Activated effector memory CD4-positive, alpha-beta T cell treated with Interleukin-2 at 50 U/mL for 16 hours (primary cell): ENCODE measurements around the gene KLF1.
"Not testable (repeated sequence)": the region's sequence is repeated elsewhere in the genome, so short reads cannot be mapped to it uniquely, and the experiment has no call there.

Source experiments
- DNase-seq: peaks from one replicate; pipeline ENCODE4 v3.0.0-alpha.2; 2020

The KLF1 gene

DNA sequence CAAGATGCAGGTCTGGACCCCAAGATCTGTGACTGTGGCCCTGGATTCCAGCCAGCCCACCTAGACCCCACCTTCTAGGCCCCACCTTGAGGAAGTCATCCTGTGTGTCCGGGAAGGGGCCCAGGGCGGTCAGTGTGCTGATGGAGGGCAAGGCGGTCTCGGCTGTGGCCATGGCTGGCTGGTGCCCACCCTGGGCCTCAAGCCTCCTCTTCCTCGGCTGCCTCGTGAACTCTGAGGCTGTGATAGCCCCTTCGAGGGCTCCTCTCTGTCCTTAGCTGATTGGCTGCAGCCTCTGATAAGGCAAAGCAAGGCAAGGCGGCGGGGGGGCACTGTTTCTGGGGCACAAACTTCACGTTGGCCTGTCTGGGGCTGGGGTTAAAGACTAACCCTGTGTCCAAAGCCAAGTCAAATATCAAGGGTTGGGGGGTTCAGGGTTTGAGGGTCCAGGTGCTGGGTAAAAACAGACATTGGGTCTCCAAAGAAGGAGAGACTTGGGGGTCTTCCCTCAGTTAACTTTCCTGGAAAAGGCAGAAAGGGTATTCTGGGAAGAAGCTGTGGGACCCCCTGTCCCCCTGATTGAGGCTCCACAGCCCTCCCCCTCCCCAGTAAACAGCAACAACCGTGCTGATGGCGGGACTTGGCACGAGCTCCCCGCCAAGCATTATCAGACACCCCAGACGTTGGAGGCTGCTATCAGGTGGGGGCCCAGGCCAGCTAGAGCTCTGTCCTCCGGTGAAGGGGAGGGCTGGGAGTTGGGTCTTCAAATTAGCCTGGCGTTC, at the start of gene KLF1:
Gene KLF1, minus strand, starts transcription at position 233 of the 779 bp plus-strand sequence. Its CDS starts 61 bp downstream, at position 172.
- no peak for DNase-seq

DNA sequence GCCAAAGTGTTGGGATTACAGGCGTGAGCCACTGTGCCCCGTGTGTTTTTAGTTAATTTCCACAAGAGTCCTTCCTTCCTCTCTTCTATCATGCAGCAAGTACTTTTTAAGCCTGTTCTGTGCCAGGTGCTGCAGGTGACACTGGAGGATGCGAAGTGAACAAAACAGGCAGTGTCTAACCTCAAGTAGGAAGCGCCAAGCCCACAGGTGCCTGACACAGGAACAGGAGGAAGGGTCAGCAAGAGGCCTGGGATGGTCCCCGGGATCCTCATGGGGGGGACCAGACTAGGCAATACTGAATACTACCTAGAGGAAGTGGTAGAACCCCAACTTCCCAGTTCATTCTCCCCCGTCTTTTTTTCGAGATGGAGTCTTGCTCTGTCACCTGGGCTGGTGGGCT, 49.6 kb upstream of the KLF1 start:
- DNase-seq: no peak

DNA sequence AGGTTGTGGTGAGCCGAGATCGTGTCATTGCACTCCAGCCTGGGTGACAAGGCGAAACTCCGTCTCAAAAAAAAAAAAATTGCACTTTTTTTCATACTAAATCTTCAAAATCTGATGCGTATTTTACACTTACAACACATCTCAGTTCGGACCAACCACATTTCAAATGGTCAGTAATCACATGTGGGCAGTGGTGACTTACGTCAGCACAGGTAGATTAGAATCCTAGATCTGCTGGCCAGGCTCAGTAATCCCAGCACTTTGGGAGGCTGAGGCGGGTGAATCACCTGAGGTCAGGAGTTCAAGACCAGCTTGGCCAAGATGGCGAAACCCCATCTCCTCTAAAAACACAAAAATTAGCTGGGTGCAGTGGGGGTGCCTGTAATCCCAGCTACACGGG, 48.1 kb upstream of the KLF1 start:
- DNase-seq: no peak

DNA sequence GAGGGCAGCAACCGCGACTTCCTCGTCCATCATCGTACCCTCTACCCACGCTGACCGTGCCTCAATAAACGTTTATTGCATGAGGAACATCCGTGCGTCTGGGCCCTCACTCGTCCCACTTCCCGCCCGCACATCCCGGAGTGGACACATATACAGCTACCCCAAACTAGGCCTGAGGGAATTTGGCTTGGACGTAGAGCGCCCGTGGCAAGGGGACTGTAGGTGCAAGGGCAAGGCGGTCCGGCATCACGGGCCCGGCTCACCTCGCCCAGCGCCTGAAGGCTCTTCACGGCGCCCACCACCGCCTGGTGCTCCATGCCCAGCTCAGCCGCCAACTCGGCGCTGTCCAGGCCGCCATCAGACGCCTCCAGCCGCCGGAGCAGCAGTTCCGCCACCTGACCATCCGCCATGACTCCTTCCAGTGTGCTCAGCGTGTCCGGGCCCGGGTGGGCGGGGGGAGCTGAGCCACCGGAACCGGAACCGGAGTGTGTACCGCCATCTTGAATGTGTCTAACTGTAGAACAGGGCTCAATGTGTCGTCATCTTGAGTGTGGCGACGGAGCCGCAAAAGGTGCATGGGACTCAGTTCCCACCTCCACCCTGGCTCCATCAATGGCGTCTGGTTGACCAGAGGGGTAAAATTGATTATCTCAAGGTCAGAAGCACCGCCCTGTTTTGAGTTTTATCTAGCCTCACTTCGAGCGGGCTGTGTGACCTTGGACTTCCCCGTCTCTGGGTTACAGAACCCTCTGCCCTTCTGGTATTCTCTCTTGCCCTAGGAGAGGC, 46.5 kb upstream of the KLF1 start, which contains the start of gene FARSA:
Gene FARSA, minus strand, starts transcription at position 425 of the 786 bp plus-strand sequence. Its CDS starts 15 bp downstream, at position 410.
- peak; percentile 79 for DNase-seq

DNA sequence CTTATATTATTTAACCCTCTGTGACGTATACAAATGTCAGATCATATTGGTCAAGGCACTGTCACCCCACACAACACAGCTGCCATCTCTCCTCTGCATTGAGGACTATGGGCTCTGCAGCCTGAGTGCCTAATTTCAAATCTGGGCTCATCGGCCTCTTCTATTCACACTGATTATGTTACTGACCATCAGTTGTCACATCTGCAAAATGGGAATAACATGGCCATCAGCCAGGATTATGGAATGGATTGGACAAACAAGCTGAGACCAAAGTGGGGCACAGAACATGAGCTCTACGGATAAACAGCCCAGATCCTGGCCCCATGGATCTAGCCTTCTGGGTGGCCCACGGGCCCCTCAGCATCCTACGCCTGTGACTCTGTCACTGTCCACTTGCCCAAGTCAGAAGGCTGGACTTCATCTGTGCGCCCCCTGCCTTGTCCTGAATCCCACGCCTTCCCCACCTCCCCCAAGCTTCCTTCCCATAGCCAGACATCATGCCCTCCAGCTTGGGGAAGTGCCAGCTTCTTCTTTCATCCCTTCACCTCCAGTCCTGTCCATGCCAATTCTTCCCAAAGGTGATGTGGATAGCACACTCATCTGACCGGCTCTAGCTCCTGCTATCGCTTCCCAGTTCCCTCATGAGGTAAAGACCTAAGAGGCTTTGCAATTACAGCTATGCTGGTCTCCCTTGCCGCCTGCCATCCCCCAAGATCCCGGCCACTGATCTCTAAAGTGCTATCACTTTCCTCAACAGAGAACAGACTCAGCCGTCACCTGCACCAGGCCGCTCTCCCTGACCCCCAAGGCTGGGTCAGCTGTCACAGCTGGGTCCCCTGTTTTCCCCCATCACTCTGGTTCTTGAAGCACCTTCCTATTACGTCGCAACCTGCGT, 45.6 kb upstream of the KLF1 start:
- no peak for DNase-seq

DNA sequence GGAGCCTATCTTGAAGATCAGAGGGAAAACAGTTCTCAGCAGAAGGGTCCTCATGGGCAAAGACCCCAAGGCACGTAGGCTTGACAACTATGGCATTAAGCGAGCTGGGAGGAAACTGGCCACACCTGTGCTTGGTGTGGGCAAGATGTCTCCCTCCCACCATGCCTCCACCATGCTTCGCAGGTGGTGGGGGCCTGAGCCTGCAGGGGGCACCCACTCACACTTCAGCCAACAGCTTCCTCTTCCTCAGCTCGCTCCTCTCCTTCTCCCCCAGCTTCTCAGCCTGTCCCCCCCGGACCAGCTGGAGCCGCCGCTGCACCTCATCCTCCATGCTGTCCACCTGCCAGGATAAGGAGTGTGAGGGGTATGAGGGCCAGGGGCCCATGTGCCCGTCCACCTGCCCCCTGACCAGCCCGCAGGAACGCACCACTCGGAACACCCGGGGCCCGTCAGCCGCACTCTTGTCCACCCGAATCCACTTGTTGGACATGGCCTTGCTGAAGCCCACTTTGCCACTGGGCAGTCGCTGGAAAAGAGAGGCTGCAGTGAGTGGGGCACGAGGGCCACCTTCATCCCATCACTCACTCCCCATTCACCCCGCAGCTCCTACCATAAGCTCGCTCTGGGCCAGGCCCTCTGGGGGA, 43.1 kb upstream of the KLF1 start:
- no peak for DNase-seq

DNA sequence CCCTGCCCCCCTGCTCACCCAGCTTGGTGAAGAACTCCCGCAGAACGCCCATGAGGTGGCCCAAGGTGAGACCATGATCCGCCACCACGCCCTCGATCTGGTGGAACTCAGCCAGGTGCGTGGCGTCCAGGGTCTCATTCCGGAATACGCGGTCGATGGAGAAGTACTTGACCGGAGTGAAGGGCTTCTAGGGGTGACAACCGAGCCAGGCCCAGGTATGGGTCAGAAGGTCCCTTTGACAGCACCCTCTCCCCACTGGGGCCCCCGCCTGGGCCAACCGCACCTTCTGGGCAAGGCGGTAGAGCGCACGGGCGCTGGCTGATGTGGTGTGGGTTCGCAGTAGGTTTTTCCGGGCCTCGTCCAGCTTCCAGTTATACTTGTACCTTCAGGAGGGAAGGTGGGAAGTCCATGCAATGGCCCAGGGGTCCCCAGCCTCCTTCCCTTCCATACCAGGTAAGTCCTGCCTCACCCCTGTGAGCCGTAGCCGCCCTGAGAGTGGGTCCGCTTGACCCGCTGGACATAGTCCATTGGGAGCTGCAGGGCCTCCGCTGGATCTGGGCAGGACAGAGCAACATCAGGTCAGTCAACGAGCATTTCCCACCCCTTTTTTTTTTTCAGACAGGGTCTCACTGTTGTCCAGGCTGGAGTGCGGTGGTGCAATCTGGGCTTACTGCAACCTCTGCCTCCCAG, 37.8 kb upstream of the KLF1 start:
- DNase-seq: no peak

DNA sequence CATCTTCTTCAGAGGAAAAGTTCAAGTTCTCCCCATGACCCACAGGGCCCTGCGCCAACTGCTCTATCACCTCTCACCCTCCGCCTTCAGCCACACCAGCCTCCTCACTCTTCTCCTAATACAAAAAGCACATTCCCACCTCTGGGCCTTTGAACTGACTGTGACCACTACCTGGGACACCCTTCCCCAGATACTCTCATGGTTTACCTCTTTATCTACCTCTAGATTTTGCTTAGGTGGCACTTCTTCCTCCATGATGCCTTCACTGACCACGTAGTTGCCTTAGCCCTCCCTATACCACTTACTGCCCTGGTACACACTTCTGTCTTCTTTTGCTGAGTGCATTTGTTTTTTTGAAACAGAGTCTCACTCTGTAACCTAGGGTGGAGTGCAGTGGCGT, 36.0 kb upstream of the KLF1 start:
- no peak for DNase-seq

GRCh38 chr19:12921047-12921446, 34.0 kb upstream of the KLF1 start:
- no peak for DNase-seq

DNA sequence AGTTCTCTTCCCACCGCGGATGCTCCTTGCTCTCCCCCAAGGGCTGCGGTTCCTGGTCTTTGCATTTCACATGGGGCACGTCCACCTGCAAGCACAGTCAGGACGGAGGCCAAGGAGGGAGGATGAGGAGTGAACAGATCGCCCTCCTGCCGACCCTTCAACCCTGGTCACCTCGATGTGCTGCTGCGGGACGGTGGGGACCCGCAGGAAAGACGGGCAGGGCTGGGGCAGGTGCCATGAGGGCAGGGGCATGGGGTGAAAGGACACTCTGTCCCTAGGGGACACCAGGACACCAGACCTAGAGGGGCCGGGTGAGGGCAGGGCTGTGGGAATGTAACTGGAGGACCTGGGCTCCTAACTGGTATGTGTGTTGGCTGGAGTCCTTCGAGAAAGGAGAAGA, 31.3 kb upstream of the KLF1 start:
- DNase-seq: no peak

GRCh38 chr19:12915860-12916259, 28.9 kb upstream of the KLF1 start:
- DNase-seq: not testable (repeated sequence)

- peak; percentile 44 for DNase-seq
Observed at GRCh38 chr19:12913851-12914690, 27.1 kb upstream of the KLF1 start.

DNA sequence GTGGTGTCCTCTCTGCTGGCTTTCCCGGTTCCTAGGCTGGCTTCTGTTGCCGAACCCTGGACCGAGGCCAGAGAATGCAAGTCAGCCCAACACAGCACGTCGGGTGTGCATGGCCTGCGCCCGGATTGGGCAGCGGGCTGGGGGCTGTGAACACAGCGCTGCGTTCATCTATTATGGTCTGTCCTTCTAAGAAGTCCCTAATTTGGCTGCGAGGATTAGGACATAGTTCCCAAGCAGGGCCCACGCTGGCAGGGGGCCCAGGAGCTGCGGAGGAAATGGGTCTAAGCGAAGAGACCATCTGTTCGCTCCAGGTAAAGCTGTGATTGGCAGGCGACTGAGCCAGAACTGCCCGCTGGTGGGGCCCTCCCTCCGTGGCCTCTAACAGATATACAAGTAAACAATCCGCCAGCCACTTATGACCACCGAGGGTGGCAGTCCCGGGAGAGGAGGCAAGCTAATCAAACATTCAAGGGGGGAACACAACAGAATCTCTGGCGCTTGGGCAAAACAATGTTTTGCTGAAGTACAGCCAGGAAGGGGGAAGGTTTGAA, 26.1 kb upstream of the KLF1 start:
- no peak for DNase-seq

- no peak for DNase-seq
Observed at GRCh38 chr19:12912571-12912970, 25.6 kb upstream of the KLF1 start.

GRCh38 chr19:12907166-12907565, 20.2 kb upstream of the KLF1 start:
- DNase-seq: no peak

- DNase-seq: no peak
Observed at GRCh38 chr19:12899891-12900518, 13.0 kb upstream of the KLF1 start.

- no peak for DNase-seq
Observed at GRCh38 chr19:12896460-12896859, 9.5 kb upstream of the KLF1 start.

- no peak for DNase-seq
Observed at GRCh38 chr19:12893582-12893981, 6.6 kb upstream of the KLF1 start.

DNA sequence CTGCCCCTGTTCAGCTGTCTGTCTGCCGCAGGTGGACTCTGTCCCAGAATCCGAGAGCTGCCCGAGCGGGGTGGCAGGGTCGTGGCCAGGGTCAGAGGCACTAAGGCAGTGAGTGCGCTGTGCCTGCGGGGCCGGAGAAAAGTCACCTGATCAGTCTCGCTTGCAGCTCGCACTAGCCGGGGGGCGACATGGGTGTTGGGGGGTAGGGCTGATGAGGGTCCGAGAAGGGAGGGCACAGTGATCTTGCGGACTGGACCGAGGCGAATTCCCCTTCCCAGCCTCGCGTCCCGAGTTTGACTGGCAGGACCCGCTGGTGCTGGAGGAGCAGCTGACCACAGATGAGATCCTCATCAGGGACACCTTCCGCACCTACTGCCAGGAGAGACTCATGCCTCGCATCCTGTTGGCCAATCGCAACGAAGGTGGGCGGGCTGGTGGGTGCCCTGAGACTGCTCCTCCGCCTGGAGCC, 4.6 kb upstream of the KLF1 start:
- DNase-seq: no peak
